ENCODE data around the gene GNB2.
"Not testable (repeated sequence)": the region's sequence is repeated elsewhere in the genome, so short reads cannot be mapped to it uniquely, and the experiment has no call there.

Gene GNB2

DNA sequence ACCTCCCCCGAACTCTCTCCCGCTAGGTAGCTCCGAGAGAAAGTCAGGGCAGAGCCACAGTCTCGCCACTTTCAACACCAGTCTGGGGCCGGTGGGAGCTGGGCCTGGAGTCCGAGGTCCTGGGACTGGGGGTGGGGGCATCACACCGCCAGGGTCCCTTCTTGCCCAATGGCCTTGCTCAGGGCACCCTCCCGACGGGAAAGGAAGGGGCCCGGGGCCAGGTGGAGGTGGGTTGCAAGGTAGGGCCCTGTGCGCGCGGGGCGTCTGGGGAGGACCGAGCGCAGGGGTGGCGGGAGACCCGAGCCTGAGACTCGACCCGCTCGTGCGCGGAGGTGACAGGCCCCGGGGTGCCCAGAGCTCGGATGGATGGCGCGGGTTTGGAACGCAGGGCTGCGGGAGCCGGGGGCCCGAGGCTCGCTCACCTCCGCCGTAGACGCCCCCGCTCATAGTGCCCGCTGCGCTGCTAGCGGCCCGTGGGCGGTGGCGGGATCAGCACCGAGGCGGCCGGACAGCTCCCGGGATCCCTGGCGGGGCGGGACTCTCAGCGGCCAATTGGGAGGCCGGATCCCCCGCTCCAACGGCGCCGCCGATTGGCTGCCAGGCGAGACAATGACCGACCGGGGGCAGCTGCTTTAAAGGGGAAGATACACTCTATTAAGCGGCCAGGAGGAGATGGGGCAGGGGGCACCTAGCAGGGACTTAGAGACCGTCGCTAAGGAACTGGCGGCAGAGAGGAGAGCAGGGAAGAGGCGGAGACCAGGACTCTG is 17.4 kb upstream of the GNB2 start, which contains the start of gene ACTL6B:
Gene ACTL6B, minus strand, starts transcription at position 541 of the 767 bp plus-strand sequence. Its CDS starts 94 bp downstream, at position 447.
- Histone ChIP-seq H3K9me2 (replicated peaks; ENCODE audit: low read depth, low read length) (no peaks in the 10 kb centered on the region), H3K36me3 (ENCODE audit: insufficient read depth, low read length) (no peaks in the 10 kb centered on the region), H2AFZ (ENCODE audit: low read length) (no peak within 1 kb of the TSS), H3K79me2 (ENCODE audit: insufficient read depth, low read length) (no peaks in the 10 kb centered on the region), H3K9me3 (ENCODE audit: insufficient read depth, low read depth, low read length) (no peaks in the 10 kb centered on the region), H3K9ac (ENCODE audit: low read depth, low read length, poor library complexity, severe bottlenecking) (no peak within 1 kb of the TSS), H3K27me3 (ENCODE audit: insufficient read depth, low read length, poor library complexity, severe bottlenecking) (no peaks in the 10 kb centered on the region), H3K4me3 (ENCODE audit: low read length, poor library complexity, severe bottlenecking) (no peak within 1 kb of the TSS), H3F3A (ENCODE audit: low read depth) (no peaks in the 10 kb centered on the region), H3K4me1 (ENCODE audit: insufficient read depth, low read length, poor library complexity, severe bottlenecking) (no peaks in the 10 kb centered on the region), H3K4me2 (ENCODE audit: low read depth, low read length, poor library complexity, severe bottlenecking) (no peak within 1 kb of the TSS), H4K20me1 (ENCODE audit: insufficient read depth, low read length, poor library complexity, severe bottlenecking) (no peaks in the 10 kb centered on the region)
- TF ChIP-seq, protein P1, sequence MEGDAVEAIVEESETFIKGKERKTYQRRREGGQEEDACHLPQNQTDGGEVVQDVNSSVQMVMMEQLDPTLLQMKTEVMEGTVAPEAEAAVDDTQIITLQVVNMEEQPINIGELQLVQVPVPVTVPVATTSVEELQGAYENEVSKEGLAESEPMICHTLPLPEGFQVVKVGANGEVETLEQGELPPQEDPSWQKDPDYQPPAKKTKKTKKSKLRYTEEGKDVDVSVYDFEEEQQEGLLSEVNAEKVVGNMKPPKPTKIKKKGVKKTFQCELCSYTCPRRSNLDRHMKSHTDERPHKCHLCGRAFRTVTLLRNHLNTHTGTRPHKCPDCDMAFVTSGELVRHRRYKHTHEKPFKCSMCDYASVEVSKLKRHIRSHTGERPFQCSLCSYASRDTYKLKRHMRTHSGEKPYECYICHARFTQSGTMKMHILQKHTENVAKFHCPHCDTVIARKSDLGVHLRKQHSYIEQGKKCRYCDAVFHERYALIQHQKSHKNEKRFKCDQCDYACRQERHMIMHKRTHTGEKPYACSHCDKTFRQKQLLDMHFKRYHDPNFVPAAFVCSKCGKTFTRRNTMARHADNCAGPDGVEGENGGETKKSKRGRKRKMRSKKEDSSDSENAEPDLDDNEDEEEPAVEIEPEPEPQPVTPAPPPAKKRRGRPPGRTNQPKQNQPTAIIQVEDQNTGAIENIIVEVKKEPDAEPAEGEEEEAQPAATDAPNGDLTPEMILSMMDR (conservative IDR thresholded peaks at IDR 0.05; ENCODE audit: low read length): no peak

DNA sequence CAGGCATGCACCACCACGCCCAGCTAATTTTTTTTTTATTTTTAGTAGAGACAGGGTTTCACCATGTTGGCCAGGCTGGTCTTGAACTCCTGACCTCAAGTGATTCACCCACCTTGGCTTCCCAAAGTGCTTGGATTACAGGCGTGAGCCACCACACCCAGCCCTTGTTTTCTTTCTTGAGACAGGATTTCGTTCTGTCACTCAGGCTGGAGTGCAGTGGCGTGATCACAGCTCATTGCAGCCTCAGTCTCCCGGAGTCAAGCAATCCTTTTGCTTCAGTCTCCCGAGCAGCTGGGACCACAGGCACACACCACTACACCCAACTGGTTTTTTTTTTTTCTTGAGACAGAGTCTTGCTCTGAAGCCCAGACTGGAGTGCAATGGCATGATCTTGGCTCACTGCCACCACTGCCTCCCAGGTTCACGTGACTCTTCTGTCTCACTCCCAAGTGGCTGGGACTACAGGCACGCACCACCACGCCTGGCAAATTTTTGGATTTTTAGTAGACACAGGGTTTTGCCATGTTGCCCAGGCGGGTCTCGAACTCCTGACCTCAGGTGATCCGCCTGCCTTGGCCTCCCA is 11.3 kb upstream of the GNB2 start:
- H3K4me2 ChIP-seq (ENCODE audit: low read depth, low read length, poor library complexity, severe bottlenecking); H3K36me3 ChIP-seq (ENCODE audit: insufficient read depth, low read length); H3K79me2 ChIP-seq (ENCODE audit: insufficient read depth, low read length); H3K27me3 ChIP-seq (ENCODE audit: insufficient read depth, low read length, poor library complexity, severe bottlenecking); H4K20me1 ChIP-seq (ENCODE audit: insufficient read depth, low read length, poor library complexity, severe bottlenecking); H3K4me1 ChIP-seq (ENCODE audit: insufficient read depth, low read length, poor library complexity, severe bottlenecking); H3K9ac ChIP-seq (ENCODE audit: low read depth, low read length, poor library complexity, severe bottlenecking); H2AFZ ChIP-seq (ENCODE audit: low read length); H3K4me3 ChIP-seq (ENCODE audit: low read length, poor library complexity, severe bottlenecking); H3K9me2 ChIP-seq (replicated peaks; ENCODE audit: low read depth, low read length); H3F3A ChIP-seq (ENCODE audit: low read depth); H3K9me3 ChIP-seq (ENCODE audit: insufficient read depth, low read depth, low read length): not testable (repeated sequence)

DNA sequence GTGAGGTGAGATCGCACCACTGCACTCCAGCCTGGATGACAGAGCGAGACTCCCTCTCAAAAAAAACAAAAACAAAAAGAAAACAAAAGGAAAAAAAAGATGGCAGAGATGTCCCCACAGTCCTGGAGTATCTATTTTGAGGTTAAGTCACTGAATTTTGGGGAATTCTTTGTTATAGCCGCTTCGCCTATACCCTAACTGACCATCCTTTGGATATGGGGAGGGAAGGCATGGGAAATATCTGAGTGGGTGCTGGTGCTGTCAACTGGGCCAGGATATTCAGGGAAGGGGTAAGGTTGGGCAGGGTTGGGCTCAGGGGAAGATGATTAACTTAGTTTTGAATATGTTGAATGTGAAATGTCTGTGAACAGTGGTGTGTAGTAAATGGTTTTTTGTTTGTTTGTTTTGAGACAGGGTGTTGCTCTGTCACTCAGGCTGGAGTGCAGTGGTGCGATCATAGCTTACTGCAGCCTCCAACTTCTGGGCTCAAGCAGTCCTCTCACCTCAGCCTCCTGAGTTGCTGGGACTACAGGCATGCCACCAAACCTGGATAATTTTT is 8.3 kb upstream of the GNB2 start:
- H3K79me2 ChIP-seq (ENCODE audit: insufficient read depth, low read length): no peaks in the 10 kb centered on the region
- no peak for TF ChIP-seq EZH2phosphoT487 (IDR thresholded peaks at IDR 0.05; ENCODE audit: borderline replicate concordance)
- TF ChIP-seq, protein P1 (conservative IDR thresholded peaks at IDR 0.05; ENCODE audit: low read length): no peak
- no peak overlapping the region for H2AFZ ChIP-seq (ENCODE audit: low read length)
- no peaks in the 10 kb centered on the region for H4K20me1 ChIP-seq (ENCODE audit: insufficient read depth, low read length, poor library complexity, severe bottlenecking)
- no peaks in the 10 kb centered on the region for H3K27me3 ChIP-seq (ENCODE audit: insufficient read depth, low read length, poor library complexity, severe bottlenecking)
- no peak overlapping the region for H3K4me2 ChIP-seq (ENCODE audit: low read depth, low read length, poor library complexity, severe bottlenecking)
- no peaks in the 10 kb centered on the region for H3K36me3 ChIP-seq (ENCODE audit: insufficient read depth, low read length)
- H3F3A ChIP-seq (ENCODE audit: low read depth): no peaks in the 10 kb centered on the region
- no peaks in the 10 kb centered on the region for H3K9me2 ChIP-seq (replicated peaks; ENCODE audit: low read depth, low read length)
- no peaks in the 10 kb centered on the region for H3K9me3 ChIP-seq (ENCODE audit: insufficient read depth, low read depth, low read length)
- H3K9ac ChIP-seq (ENCODE audit: low read depth, low read length, poor library complexity, severe bottlenecking): no peak overlapping the region
- H3K4me1 ChIP-seq (ENCODE audit: insufficient read depth, low read length, poor library complexity, severe bottlenecking): no peaks in the 10 kb centered on the region
- H3K4me3 ChIP-seq (ENCODE audit: low read length, poor library complexity, severe bottlenecking): no peak overlapping the region

All from Loucy (cell line).